Breast epithelium (tissue), 3 donors: ENCODE measurements around the gene ARNT2.
A peak's percentile ranks its signal among the peaks of the same experiment; 100 is the strongest.

Experiments used
- CTCF ChIP-seq, 3 donors: fragments of 450-650 bp; IDR thresholded peaks; one replicate each; pipeline ENCODE4 v1.5.1; 2016 to 2017; ENCODE audit warnings: antibody characterized with exemption in 3 of 3, mild to moderate bottlenecking in 3 of 3, moderate library complexity in 3 of 3
- POLR2A ChIP-seq: fragments of 450-650 bp; IDR thresholded peaks from one replicate; pipeline ENCODE4 v1.6.1; 2016; ENCODE audit warnings: antibody characterized with exemption, mild to moderate bottlenecking, moderate library complexity
- POLR2AphosphoS5 ChIP-seq, 3 donors: sonication (generic); formaldehyde crosslinking; IDR thresholded peaks; one replicate each; pipeline ENCODE4 v1.6.1; 2017; ENCODE audit warnings: antibody characterized with exemption in 3 of 3

- TF ChIP-seq POLR2AphosphoS5 (IDR thresholded peaks at IDR 0.05) = no peak
- peak in 2 of 3 donors; percentile 32 to 39 for TF ChIP-seq CTCF (IDR thresholded peaks at IDR 0.05)
- no peak for TF ChIP-seq POLR2A
Observed at GRCh38 chr15:80418892-80419537, 14.8 kb downstream of the ARNT2 start.
